K562 (cell line): ENCODE measurements around the gene COQ8B. TPM values are rescaled to one million over a fixed set of nuclear protein-coding genes. Genes with fewer than 3 reads are reported as not detected.
A peak's percentile ranks its signal among the peaks of the same experiment; 100 is the strongest.

Source experiments
- CREB1 ChIP-seq, 2 experiments: sonication (generic) in 1 of 2; formaldehyde crosslinking in 1 of 2; IDR thresholded peaks; 2 replicates each; pipeline versions ENCODE4 v1.6.1 to v1.8.0; 2012 to 2022; ENCODE audit warnings: inconsistent platforms in 1 of 2, mild to moderate bottlenecking in 1 of 2, missing genetic modification reagents in 1 of 2, moderate library complexity in 1 of 2
- FOXK2 ChIP-seq, 2 experiments: fragments of 450-650 bp; IDR thresholded peaks in 1 of 2; conservative IDR thresholded peaks in 1 of 2; 2 replicates each; pipeline ENCODE4 v1.6.1; 2016; ENCODE audit warnings: low read depth in 2 of 2, mild to moderate bottlenecking in 1 of 2
- GTF2F1 ChIP-seq: IDR thresholded peaks from 2 replicates; pipeline ENCODE4 v1.6.1; 2011; ENCODE audit warnings: low read depth, low read length, improper control_type of control experiment
- JUNB ChIP-seq: fragments of 450-650 bp; formaldehyde crosslinking; conservative IDR thresholded peaks from 2 replicates; pipeline ENCODE4 v1.4.0; 2020; ENCODE audit warnings: mild to moderate bottlenecking
- JUND ChIP-seq, 2 experiments: IDR thresholded peaks; 2 replicates in 1 of 2; 3 replicates in 1 of 2; pipeline ENCODE4 v1.6.1; 2011; ENCODE audit warnings: borderline replicate concordance in 2 of 2, low read depth in 2 of 2, low read length in 2 of 2, improper control_type of control experiment in 1 of 2, missing biosample characterization in 1 of 2, missing genetic modification characterization in 1 of 2, missing genetic modification reagents in 1 of 2
- L3MBTL2 ChIP-seq: fragments of 450-650 bp; IDR thresholded peaks from 2 replicates; pipeline ENCODE4 v1.6.1; 2016; ENCODE audit warnings: mild to moderate bottlenecking, moderate library complexity
- NCOA1 ChIP-seq: fragments of 450-650 bp; IDR thresholded peaks from 2 replicates; pipeline ENCODE4 v1.6.1; 2016; ENCODE audit warnings: low read depth
- POLR3G ChIP-seq: IDR thresholded peaks from 2 replicates; pipeline ENCODE4 v1.6.1; 2011; ENCODE audit not compliant: insufficient read length, insufficient replicate concordance; ENCODE audit errors: extremely low read depth
- POU5F1 ChIP-seq: fragments of 150-350 bp; IDR thresholded peaks from 2 replicates; pipeline ENCODE4 v1.6.1; 2014; ENCODE audit warnings: borderline replicate concordance, low read length, low read depth, mild to moderate bottlenecking; ENCODE audit not compliant: partially characterized antibody
- PRPF4 ChIP-seq: fragments of 200-400 bp; formaldehyde crosslinking; IDR thresholded peaks from one replicate; pipeline ENCODE4 v1.6.1; 2017; ENCODE audit warnings: low read length, low read depth, mild to moderate bottlenecking; ENCODE audit not compliant: insufficient read depth, poor library complexity, severe bottlenecking
- PTBP1 ChIP-seq: fragments of 200-400 bp; formaldehyde crosslinking; IDR thresholded peaks from 2 replicates; pipeline ENCODE4 v1.6.1; 2017; ENCODE audit warnings: low read depth, low read length
- SMAD4 ChIP-seq: fragments of 250-450 bp; sonication (Bioruptor Pico); conservative IDR thresholded peaks from 2 replicates; pipeline ENCODE4 v1.8.0; 2021; ENCODE audit warnings: inconsistent platforms, mild to moderate bottlenecking, moderate library complexity
- TCF7L2 ChIP-seq: fragments of 150-350 bp; IDR thresholded peaks from 2 replicates; pipeline ENCODE4 v1.6.1; 2016; ENCODE audit warnings: low read depth, mild to moderate bottlenecking, low read length, moderate library complexity
- ZNF224 ChIP-seq: sonication (generic); formaldehyde crosslinking; IDR thresholded peaks from 2 replicates; pipeline ENCODE4 v1.8.0; 2022; ENCODE audit warnings: mild to moderate bottlenecking, missing genetic modification reagents
- ZNF232 ChIP-seq: sonication (generic); formaldehyde crosslinking; IDR thresholded peaks from 2 replicates; pipeline ENCODE4 v1.8.0; 2022; ENCODE audit warnings: mild to moderate bottlenecking, missing genetic modification reagents
- ZNF766 ChIP-seq: fragments of 200-800 bp; sonication (Bioruptor generic); conservative IDR thresholded peaks from 2 replicates; pipeline ENCODE4 v1.6.1; 2016; ENCODE audit warnings: missing genetic modification characterization, missing compliant biosample characterization
- polyA plus RNA-seq, 8 experiments: library from polyadenylated mRNA; depleted of rRNA in 4 of 8; stranded (reverse) in 5 of 8; unstranded in 3 of 8; fragments of >200 nt; fragmentation: Nextera tagmentation in 2 of 8; fragmentation: Illumina TruSeq in 1 of 8; extraction: Ambion mirVana in 2 of 8; extraction: Trizol in 1 of 8; gene quantifications; 2 replicates each; pipeline versions ENCODE4 v1.2.1 to v1.2.3, GENCODE V29; 2011 to 2014; ENCODE audit warnings: inconsistent platforms in 1 of 8, missing spikeins in 1 of 8
- total RNA-seq, 7 experiments: library from RNA; depleted of rRNA in 6 of 7; stranded (reverse); fragments of >200 nt in 6 of 7; fragmentation: Illumina TruSeq in 2 of 7; extraction: Trizol in 2 of 7; gene quantifications; 2 replicates each; pipeline versions ENCODE4 v1.2.1 to v1.2.3, GENCODE V29; 2011 to 2021; ENCODE audit warnings: low replicate concordance in 1 of 7
- TF ChIP-seq, protein P1 (sequence below): fragments of 450-650 bp; conservative IDR thresholded peaks from 2 replicates; pipeline ENCODE4 v1.6.1; 2016; ENCODE audit warnings: missing genetic modification characterization, low read depth, mild to moderate bottlenecking, missing compliant biosample characterization, moderate library complexity
- TF ChIP-seq, protein P2 (sequence below), 3 experiments: fragments of 200-800 bp in 1 of 3; fragments of 250-450 bp in 1 of 3; fragments of 450-650 bp in 1 of 3; sonication (Bioruptor Pico) in 1 of 3; sonication (Bioruptor generic) in 1 of 3; formaldehyde crosslinking in 1 of 3; IDR thresholded peaks; 2 replicates each; pipeline versions ENCODE4 v1.6.1 to v1.8.0; 2016 to 2022; ENCODE audit warnings: mild to moderate bottlenecking in 2 of 3, missing genetic modification characterization in 2 of 3, missing compliant biosample characterization in 1 of 3, moderate library complexity in 1 of 3
- TF ChIP-seq, protein P3 (sequence below): sonication (generic); formaldehyde crosslinking; IDR thresholded peaks from 2 replicates; pipeline ENCODE4 v1.8.0; 2022; ENCODE audit warnings: missing genetic modification reagents, mild to moderate bottlenecking, borderline replicate concordance

The COQ8B gene
- total and polyA plus RNA-seq, 9 of the 15 experiments (the other 6 are each of a cell fraction or from before 2014, with no cell fraction given) = 0.41 to 32.3 (median 12.9) TPM

DNA sequence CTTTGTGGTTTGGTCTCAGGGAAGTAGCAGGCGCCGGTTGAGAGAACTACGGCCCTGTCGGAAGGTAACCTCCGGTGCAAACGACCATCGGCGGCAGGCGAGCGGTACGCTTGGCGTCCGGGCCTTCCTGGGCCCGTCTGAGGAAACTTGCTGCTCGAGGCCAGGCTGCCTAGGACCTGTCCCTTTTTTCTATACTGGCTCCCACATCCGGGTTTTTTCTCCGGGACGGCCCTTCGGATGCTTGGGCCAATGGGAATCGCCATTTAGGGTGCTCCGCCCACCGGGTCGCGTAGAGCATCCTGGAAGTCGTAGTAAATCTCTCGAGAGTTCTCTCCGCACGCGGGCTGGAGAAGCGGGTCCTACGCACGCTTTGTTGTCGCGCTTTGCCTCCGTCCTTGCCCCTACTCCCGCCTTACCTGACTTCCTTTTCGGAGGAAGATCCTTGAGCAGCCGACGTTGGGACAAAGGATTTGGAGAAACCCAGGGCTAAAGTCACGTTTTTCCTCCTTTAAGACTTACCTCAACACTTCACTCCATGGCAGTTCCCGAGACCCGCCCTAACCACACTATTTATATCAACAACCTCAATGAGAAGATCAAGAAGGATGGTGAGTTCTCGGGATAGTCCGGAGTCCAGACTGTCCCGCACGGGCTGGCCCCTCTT is 34.3 kb upstream of the COQ8B start, which contains the start of gene SNRPA (continued):
- no peak for TF ChIP-seq PRPF4
- TF ChIP-seq, protein P1, sequence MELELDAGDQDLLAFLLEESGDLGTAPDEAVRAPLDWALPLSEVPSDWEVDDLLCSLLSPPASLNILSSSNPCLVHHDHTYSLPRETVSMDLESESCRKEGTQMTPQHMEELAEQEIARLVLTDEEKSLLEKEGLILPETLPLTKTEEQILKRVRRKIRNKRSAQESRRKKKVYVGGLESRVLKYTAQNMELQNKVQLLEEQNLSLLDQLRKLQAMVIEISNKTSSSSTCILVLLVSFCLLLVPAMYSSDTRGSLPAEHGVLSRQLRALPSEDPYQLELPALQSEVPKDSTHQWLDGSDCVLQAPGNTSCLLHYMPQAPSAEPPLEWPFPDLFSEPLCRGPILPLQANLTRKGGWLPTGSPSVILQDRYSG = no peak
- TF ChIP-seq ZNF224 (CRISPR knock-in tag) = no peak
- TF ChIP-seq NCOA1 = no peak
- TF ChIP-seq, protein P2, sequence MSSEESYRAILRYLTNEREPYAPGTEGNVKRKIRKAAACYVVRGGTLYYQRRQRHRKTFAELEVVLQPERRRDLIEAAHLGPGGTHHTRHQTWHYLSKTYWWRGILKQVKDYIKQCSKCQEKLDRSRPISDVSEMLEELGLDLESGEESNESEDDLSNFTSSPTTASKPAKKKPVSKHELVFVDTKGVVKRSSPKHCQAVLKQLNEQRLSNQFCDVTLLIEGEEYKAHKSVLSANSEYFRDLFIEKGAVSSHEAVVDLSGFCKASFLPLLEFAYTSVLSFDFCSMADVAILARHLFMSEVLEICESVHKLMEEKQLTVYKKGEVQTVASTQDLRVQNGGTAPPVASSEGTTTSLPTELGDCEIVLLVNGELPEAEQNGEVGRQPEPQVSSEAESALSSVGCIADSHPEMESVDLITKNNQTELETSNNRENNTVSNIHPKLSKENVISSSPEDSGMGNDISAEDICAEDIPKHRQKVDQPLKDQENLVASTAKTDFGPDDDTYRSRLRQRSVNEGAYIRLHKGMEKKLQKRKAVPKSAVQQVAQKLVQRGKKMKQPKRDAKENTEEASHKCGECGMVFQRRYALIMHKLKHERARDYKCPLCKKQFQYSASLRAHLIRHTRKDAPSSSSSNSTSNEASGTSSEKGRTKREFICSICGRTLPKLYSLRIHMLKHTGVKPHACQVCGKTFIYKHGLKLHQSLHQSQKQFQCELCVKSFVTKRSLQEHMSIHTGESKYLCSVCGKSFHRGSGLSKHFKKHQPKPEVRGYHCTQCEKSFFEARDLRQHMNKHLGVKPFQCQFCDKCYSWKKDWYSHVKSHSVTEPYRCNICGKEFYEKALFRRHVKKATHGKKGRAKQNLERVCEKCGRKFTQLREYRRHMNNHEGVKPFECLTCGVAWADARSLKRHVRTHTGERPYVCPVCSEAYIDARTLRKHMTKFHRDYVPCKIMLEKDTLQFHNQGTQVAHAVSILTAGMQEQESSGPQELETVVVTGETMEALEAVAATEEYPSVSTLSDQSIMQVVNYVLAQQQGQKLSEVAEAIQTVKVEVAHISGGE (CRISPR knock-in tag; IDR thresholded peaks at IDR 0.05) = no peak
- TF ChIP-seq TCF7L2 = no peak
- no peak for TF ChIP-seq SMAD4 (CRISPR knock-in tag)
- TF ChIP-seq JUND (IDR thresholded peaks at IDR 0.05; ENCODE audit: borderline replicate concordance, low read depth, low read length) = 0 out of 2 replicates have a peak, but pooled peaks have one; percentile 3
- TF ChIP-seq JUND (tag; IDR thresholded peaks at IDR 0.05; ENCODE audit: borderline replicate concordance, low read depth, low read length) = no peak
- TF ChIP-seq POLR3G = no peak
- no peak for TF ChIP-seq PTBP1
- TF ChIP-seq GTF2F1 = no peak
- TF ChIP-seq ZNF232 (CRISPR knock-in tag) = no peak
- TF ChIP-seq ZNF766 (CRISPR knock-in tag) = no peak
- TF ChIP-seq CREB1 (IDR thresholded peaks at IDR 0.05) = peak; percentile 64; the same call in 1 of the 2 replicates
- TF ChIP-seq CREB1 (CRISPR knock-in tag; IDR thresholded peaks at IDR 0.05) = peak; percentile 14; the same call in 1 of the 2 replicates
- TF ChIP-seq POU5F1 = no peak
- TF ChIP-seq, protein P3, sequence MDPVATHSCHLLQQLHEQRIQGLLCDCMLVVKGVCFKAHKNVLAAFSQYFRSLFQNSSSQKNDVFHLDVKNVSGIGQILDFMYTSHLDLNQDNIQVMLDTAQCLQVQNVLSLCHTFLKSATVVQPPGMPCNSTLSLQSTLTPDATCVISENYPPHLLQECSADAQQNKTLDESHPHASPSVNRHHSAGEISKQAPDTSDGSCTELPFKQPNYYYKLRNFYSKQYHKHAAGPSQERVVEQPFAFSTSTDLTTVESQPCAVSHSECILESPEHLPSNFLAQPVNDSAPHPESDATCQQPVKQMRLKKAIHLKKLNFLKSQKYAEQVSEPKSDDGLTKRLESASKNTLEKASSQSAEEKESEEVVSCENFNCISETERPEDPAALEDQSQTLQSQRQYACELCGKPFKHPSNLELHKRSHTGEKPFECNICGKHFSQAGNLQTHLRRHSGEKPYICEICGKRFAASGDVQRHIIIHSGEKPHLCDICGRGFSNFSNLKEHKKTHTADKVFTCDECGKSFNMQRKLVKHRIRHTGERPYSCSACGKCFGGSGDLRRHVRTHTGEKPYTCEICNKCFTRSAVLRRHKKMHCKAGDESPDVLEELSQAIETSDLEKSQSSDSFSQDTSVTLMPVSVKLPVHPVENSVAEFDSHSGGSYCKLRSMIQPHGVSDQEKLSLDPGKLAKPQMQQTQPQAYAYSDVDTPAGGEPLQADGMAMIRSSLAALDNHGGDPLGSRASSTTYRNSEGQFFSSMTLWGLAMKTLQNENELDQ (CRISPR knock-in tag) = no peak
- peak; percentile 83 for TF ChIP-seq L3MBTL2
- TF ChIP-seq JUNB (CRISPR knock-in tag) = no peak
- 0 out of 4 replicates have a peak, but pooled peaks have one; percentile 33 to 40 for TF ChIP-seq FOXK2 (conservative IDR thresholded peaks at IDR 0.05 in 1 of 2, IDR thresholded peaks at IDR 0.05 in 1 of 2; ENCODE audit: low read depth in 2 of 2)
